Esophagus squamous epithelium (tissue), 4 donors: ENCODE data around the gene CD83.

Experiments
- CTCF ChIP-seq, 6 experiments: fragments of 450-650 bp in 4 of 6; fragments of 200-600 bp in 2 of 6; sonication (generic) in 2 of 6; IDR thresholded peaks; one replicate each; pipeline ENCODE4 v1.5.1; 2016 to 2019; ENCODE audit warnings: antibody characterized with exemption in 6 of 6, mild to moderate bottlenecking in 4 of 6, moderate library complexity in 4 of 6
- POLR2A ChIP-seq, 4 donors: fragments of 450-650 bp; IDR thresholded peaks; one replicate each; pipeline ENCODE4 v1.6.1; 2017; ENCODE audit warnings: antibody characterized with exemption in 4 of 4, mild to moderate bottlenecking in 4 of 4, moderate library complexity in 3 of 4

- no peak for TF ChIP-seq CTCF (IDR thresholded peaks at IDR 0.05)
- TF ChIP-seq POLR2A (IDR thresholded peaks at IDR 0.05) = no peak
These were observed 58.9 kb downstream of the CD83 start for GRCh38 chr6:14176429-14176828.
